Measurements from ENCODE around the gene IQGAP2. TPM values are rescaled to one million over a fixed set of nuclear protein-coding genes. Genes with fewer than 3 reads are reported as not detected.

Gene IQGAP2
- polyA plus RNA-seq, 10 donors = 9.9 to 28.4 (median 14.7) TPM

DNA sequence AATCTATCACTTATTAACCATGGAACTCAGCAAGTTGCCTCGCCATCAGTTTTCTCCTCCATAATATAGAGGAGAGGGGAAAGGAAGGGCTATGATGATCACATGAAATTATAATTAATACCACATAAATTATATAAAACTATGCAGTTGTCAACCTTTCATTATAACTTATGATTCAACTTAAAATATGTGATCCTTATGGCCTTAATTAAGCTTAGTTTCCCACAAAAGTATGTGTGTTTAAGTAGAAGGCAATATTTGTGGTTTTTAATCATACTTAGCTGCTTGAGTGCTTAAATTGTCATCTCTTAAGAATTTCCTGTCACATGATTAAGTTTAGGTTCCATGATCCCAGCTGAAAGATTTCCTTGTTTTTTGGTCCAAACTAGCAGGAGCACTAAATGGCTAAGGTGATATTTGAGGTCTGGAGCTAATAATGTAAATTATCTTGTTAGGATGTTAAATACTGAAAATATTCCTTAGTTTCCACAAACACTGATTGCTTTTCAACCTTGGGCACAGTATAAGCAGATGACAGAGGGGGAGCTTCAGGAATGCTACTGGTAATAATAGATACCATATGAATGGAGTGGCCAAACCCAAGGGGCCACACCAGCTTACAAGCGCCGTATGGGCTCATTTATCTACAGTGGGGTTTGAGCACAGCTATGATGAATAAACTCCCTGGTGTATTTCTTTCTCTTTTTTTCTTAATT is 286.4 kb downstream of the IQGAP2 start:
- DNase-seq = peak in 1 of 3 donors; percentile 95

DNA sequence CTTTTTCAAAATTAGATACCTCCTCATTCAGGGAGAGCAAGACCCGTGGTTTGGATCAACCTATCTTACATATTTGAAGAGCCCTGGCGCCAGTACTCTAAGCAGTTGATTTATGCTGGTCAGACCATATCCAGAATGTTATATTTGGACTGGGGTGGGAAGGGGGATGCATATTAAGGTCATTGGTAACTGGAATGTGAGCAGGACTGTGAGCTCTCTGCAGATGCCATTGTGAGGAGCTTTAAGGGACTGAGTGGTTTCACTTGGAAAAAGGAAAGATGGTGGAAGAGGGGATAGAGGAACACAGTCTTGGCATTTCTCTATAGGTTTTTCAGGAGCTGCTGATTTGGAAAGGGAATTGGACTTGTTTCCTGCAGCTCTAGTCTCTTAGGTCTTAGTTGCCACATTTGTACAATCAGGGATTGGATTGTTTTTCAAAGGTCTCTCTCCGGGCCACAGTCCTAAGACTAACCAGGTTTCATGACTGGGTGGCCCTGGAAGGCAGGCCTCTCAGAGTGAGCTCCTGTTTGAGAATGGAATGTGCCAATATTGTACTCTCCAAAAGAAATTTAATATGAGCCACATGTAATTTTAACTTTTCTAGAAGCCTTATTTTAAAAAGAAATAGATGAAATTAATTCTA is 287.1 kb downstream of the IQGAP2 start:
- DNase-seq = no peak

DNA sequence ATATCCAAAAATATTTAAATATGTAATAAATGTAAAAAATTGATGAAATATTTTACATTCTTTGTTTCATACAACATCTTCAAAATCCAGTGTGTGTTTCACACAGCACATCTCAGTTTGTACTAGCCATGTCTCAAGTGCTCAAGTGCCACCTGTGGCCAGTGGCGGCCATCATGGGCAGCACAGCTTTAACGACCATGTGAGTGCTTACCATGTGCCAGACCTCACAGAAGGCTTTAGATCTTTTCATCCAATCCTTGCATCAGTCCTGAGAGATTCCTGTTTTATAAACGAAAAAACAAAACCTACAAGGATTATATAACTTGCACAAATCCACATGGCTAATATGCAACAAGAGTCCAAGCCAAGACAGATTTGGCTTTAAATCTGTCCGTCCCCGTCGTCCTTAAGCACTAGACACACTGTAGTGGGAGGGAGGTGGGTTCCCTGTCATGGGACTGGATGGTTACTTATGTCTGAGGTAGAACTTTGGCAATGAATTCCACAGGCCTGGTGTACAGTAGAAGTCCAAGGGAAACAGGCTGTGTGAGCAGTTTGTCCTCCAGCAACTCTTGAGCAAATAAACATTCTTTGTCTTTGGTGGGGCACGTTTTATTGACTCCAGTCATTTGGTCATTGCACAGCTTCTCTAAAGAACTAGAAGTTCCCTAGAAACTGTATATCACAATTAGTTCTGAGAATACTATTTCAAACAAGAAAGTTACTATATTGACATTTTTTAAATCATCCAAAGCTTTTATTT is 287.8 kb downstream of the IQGAP2 start:
- DNase-seq = peak in 2 of 3 donors; percentile 19 to 50

DNA sequence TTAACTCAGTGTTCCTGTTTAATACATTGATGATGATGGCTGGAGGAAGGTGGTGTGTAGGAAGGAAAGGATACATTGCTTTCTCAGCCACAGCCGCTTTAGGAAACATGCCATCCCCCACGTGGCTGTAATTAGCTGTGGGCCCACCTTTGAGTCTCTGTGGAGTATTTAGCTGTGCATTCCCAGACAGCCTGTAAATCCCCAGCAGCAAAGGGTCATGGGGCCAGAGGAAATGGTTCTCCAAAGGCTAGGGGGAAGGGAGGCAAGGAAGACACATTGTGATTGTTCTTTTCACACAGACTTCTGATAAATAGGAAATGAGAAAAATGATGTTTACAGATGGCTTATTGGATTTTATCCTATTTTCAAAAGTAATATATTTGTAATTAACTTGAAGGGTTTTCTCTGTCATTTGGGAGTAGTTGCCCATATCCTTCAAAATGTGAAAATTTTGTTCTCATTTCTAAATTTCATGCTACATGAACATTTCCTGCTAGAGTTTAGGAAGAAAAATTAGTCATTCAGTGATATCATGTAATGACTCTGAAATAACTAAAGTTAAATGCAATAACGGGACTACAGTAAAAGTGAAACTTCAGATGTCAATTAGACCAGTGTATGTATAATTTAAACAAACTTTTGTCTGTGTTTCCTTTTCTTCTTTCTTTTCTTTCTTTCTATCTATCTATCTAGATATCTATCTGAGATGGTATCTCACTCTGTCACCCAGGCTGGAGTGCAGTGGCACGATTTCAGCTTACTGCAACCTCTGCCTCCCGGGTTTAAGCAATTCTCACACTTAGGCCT is 288.6 kb downstream of the IQGAP2 start:
- DNase-seq = peak; percentile 18 to 77 (median 45)

DNA sequence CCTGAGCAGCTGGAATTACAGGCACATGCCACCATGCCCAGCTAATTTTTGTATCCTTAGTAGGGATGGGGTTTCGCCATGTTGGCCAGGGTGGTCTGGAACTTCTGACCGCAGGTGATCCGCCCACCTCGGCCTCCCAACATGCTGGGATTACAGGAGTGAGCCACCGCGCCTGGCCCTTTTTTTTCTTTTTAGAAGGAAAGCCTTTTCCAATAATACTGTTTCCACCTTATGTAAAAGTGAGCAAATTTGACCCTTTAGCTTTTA is 289.1 kb downstream of the IQGAP2 start:
- DNase-seq = no peak

DNA sequence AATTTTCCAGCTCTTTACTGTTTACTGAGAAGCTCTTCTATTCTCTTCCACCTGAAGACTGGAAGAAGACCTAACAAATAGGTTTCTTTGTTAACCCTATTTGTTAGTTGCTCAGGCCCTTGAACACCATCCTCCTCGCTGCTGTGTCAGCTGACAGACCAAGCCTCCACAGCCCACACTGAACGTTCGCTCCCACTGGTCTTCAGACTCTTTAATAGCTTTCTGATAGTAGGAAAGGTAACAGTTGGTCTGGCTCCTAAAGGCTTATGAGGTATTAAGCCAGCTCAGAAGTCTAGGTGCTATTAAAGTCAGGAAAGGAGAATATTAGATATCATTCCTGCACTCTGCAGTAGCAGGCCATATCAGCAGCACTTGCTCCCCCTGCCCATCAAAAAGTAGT is 289.6 kb downstream of the IQGAP2 start:
- DNase-seq = no peak

DNA sequence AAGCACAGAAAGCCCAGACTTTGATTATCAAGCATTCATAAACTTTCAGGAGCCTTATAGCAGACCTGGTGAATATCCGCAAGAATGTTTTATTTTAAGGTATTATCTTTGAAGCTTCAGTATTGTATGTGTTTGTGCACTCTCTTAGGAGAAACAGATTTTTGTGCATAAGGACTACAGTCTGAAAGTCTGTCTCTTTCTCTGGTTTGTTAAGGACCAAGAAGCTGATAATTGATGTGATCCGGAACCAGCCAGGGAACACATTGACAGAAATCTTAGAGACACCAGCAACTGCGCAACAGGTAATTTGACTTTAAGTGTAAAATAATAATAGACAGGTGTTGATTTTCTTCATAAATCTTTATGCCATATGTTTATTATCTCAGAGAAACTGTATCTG is 290.1 kb downstream of the IQGAP2 start:
- DNase-seq = no peak

DNA sequence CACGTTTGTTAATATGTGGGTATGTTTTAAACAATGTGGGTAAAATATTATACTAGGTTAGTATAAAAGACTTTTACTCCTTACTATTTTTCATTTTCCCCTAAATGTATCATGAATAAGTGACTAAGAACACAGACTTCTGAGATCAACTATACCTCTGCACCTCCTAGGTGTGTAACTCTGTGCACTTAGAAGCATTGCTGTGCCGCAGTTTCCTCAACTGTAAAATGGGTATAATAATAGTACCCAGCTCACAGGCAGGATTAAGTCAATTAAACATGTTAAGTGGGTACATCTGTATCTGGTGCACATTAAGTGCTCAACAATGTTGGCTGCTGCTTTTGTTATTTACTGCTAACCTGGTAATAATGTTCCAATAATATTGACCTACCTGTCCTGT is 291.2 kb downstream of the IQGAP2 start:
- DNase-seq = no peak

DNA sequence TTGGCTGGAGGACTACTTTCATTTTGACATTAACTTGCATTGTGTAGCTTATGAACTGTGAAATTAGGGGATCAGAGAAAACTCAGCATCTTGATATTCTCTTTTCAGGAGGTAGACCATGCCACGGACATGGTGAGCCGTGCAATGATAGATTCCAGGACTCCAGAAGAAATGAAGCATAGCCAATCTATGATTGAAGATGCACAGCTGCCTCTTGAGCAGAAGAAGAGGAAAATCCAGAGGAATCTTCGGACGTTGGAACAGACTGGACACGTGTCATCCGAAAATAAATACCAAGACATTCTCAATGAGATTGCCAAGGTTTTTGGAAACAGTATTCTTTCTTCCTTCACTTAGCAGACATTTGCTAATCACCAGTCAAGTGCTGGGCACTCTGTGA is 292.3 kb downstream of the IQGAP2 start:
- DNase-seq = no peak

DNA sequence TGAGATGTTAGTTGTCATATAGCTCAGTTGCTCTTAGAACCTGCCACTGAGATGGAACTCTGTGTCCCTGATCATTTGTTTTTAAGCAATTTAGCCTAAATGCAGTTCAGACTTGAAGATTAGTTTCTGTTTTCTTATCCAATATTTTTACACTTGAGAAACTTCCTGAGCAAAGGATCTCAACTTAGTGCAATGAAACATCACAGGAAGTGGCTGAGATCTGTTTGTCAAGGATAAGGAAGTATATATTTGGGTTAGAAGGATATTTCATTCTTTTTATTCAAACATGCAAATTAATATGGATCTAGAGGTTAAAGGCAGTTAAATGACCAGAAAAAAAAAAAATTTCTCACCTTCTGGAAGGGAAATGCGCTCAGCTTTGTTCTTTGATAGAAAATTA is 293.2 kb downstream of the IQGAP2 start:
- no peak for DNase-seq

DNA sequence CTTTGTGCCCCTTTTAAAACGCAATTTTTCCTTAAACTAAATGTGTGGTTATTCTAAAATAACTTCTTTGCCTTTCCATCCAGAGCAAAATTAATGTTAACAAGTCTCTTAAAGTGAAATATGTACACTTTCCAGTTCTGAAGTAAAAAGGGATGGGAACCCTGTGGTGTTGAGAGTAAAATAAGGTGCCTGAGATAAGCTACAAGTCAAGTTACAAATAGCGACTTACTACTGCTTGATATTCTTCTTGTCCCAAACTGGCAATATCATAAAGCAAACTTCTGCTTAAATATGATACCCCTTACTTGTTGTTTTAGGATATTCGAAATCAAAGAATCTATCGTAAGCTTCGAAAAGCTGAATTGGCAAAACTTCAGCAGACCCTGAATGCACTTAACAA is 294.6 kb downstream of the IQGAP2 start:
- no peak for DNase-seq

DNA sequence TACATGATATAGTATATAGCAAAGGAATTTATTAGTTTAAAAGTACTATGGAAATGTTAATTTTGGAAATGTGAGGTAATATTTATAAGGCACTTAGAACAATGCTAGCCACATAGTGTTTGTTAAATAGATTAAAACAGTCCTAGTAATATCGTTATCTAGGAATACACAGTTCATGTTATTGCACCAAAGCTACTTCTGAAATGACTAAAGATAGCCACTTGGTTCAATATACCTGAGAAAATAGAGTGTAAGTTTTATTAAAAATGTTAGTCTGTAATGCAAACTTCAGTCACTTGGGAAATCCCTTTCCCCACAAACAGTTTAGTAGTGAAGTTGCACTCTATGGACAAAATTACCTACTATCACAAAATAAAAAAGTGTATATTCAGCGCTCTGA is 297.5 kb downstream of the IQGAP2 start:
- no peak for DNase-seq

DNA sequence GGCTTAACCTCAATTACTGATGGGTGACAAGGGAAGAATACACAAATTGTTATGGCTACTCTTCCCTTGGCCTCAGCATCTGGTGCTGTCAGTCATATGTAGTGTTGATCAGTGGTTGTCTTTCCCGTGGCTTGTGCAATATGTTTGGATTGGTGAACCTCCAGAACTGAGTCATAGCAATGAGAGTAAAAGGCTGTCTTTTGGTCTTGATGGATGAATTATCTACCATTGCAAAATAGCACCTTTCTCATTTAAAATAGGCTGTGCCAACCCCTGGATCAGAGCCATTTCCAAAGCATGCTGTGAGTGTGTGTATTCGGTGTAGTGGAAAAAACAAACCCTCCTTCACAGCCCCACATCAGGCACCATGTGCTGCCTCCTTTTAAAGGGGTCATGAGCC is 298.2 kb downstream of the IQGAP2 start:
- DNase-seq = peak in 1 of 3 donors; percentile 78

DNA sequence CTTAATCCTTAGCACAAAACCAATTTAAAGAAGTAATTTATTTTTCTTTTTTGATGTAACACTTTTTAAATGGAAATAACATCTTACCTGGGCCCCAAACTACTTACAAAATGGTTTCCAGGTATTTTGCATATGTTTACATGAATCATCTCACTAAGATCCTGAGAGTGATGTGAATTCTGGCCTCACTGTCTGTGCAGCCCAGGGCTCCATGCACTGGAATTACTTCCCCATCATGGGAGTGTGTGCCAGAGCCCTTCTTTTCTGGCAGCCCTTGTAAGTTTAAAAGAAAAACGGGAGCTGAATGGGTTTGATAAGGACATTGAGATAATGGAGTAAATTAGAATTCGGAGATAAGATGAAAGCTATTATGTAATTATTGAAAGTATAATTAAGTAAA is 300.6 kb downstream of the IQGAP2 start:
- DNase-seq = no peak

DNA sequence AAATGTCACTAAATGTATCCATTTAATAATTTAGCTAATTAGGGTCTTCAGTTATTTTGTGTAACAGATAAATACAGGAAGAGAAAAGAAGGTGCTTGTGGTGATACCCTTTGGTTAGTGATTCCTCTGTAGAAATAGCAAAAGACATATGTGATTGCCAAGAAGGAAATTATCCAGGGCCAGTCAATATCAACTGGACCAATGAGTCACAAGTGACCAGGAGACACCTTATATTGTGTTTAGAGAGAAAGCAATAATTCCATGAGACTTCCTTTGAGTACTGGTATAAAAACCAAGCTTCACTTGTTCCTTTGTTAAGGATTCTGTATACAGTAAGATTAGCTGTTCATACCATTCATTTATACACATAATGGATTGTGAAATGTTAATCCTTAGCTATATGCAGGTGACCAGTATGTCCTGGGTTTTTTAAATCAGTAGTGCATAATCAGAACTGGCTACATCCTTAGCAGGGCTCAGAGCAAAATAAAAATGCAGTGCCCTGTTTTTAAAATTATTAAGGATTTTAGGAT is 301.1 kb downstream of the IQGAP2 start:
- no peak for DNase-seq

DNA sequence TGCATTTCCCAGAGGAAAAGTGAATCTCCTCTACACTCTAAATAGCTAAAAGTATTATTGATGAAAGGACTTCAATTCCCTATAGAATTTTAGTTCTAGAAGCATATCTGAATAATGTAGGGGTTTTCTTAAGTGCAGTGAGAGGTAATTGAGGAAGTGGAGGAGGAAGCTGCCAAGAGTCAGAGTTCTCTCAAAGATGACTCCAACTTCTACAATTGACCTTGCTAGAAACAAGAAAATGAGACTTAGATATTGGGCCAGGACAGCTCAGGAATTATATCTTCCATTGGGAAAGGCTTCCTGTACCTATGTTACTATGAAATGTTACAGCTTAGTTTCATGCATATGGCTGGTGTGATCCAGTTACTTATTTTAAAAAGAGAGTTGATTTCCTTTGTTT is 302.5 kb downstream of the IQGAP2 start:
- DNase-seq = no peak

DNA sequence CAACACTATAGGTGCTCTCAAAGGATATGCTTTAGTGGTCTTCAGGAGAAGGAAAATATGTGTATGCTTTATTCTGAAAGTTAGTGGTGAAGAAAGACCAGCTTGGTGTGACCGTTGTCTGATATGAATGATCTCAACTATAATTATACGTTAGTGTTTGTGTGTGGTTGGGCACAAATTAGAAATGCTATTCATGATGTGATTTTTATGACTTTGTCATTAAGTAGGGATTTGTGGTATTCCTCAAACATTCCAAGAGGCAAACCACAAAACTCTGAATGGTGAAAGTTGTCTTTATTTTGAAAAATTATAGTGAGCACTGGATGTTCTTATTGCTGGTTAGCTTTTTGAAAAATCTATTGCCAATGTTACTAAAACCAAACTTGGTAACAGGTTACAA is 306.7 kb downstream of the IQGAP2 start:
- peak in 1 of 3 donors; percentile 69 for DNase-seq

DNA sequence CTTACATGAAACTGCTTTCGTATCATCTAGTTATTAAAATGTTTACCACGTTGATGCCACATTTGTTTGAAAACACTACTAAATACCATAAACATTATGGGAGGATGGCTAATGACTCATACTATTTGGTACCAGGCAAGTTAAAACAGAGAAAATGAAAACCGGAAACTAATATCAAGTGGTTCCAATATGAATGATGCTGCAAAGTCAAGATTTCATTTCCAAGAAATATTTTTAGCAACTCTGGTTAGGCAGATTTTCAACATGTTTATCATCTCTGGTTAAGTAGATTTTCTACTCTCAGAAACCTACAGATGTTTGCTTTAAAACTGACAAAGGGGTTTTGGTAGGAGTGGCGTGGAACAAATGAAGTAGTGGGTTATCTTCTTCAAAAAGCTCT is 307.9 kb downstream of the IQGAP2 start:
- DNase-seq = no peak

DNA sequence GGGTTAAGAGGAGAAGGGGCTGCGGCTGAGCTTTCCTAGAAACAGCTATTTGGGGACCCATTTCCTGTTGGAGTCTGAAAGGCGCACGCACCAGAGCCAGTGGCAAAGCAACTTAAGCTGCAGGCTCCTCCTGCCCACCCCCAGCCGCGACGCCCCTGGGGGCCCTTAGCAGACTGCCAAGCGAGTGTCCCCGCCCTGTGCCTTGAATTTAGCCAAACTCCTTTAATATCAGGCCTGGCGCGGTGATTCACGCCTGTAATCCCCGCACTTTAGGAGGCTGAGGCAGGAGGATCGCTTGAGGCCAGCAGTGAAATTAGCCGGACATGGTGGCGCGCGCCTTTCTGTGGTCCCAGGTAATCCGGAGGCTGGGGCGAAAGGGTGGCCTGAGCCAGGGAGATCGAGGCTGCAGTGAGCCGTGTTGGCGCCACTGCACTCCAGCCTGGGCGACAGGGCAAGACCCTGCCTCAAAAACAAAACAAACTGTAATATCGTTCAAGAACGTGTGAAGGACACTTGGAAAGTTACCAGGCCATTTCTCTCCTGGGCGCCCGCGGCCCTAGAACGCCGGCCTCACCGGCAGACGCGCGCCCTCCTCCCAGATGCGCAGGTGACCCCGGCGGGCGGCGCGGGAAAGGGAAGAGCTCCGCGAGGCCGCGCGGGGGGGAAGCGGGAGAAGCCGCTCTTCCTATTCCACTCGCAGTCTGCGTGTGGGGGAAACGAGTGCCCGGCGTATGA is 311.8 kb downstream of the IQGAP2 start:
- peak in 1 of 3 donors; percentile 54 for DNase-seq

DNA sequence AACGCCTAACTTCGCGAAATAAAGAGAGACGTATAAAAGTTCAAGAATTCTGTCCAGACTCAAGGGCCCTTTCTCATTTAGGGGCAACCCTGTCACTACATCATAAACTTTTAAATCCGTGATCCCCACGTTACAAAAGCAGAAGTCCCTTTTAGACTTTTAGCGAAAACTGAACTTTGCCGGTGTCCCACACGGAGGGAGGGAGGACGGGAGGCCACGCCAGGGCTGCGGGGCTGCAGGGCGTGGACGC is 312.3 kb downstream of the IQGAP2 start:
- peak in 2 of 3 donors; percentile 61 to 86 for DNase-seq

DNA sequence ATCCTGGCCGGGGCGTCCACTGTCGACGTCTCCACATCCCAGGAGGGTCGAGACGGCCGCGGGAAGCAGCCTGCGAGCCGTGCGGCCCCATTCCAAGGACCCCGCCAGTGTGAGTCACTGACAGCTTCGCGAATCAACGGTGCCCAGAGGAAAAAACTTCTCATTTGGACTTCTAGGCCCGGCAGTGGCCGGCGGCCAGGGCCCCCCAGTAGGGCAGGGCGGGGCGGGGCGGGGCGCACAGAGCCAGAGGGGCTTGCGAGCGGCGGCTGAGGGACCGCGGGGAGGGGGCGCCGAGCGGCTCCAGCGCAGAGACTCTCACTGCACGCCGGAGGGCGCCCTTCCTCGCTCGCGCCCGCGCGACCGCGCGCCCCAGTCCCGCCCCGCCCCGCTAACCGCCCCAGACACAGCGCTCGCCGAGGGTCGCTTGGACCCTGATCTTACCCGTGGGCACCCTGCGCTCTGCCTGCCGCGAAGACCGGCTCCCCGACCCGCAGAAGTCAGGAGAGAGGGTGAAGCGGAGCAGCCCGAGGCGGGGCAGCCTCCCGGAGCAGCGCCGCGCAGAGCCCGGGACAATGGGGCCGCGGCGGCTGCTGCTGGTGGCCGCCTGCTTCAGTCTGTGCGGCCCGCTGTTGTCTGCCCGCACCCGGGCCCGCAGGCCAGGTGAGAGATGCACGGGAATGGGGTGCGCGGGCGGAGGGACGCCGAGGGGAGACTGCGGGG is 312.8 kb downstream of the IQGAP2 start, which contains the start of gene F2R:
TSS of gene F2R (plus strand) at position 391 of the 720 bp plus-strand sequence. CDS start at position 573, 182 bp downstream.
- peak; percentile 53 to 93 (median 83) for DNase-seq

Data from muscle of back (tissue), 11 donors.